Mesendoderm (in vitro differentiated cells): ENCODE data around the gene TP53RK.

Experiments
- DNase-seq: peaks from one replicate; pipeline ENCODE4 v3.0.0; 2013
- H2AK5ac ChIP-seq: 2 replicates; pipeline ENCODE4 v1.6.1; 2013; ENCODE audit warnings: low read length, inconsistent platforms
- H2BK120ac ChIP-seq: 2 replicates; pipeline ENCODE4 v1.6.1; 2013; ENCODE audit warnings: low read depth, mild to moderate bottlenecking, low read length, moderate library complexity, mixed read lengths
- H2BK15ac ChIP-seq: replicated peaks from 2 replicates; pipeline ENCODE4 v1.6.1; 2013; ENCODE audit warnings: low read depth, mild to moderate bottlenecking, moderate library complexity
- H2BK5ac ChIP-seq: 2 replicates; pipeline ENCODE4 v1.6.1; 2013; ENCODE audit warnings: low read length, inconsistent platforms
- H3K18ac ChIP-seq: 2 replicates; pipeline ENCODE4 v1.6.1; 2013; ENCODE audit warnings: mild to moderate bottlenecking, low read length, mixed read lengths
- H3K23ac ChIP-seq: one replicate; pipeline ENCODE4 v1.6.1; 2013; ENCODE audit warnings: low read length
- H3K27ac ChIP-seq: 2 replicates; pipeline ENCODE4 v1.5.1; 2013; ENCODE audit warnings: low read depth, mild to moderate bottlenecking, inconsistent platforms, low read length, moderate library complexity
- H3K27me3 ChIP-seq: 2 replicates; pipeline ENCODE4 v1.6.1; 2013; ENCODE audit warnings: low read length, control low read depth, mild to moderate bottlenecking, inconsistent platforms; ENCODE audit not compliant: insufficient read depth, poor library complexity
- H3K36me3 ChIP-seq: 2 replicates; pipeline ENCODE4 v1.6.1; 2013; ENCODE audit warnings: low read length, inconsistent platforms; ENCODE audit not compliant: control insufficient read depth, insufficient read depth
- H3K4ac ChIP-seq: one replicate; pipeline ENCODE4 v1.6.1; 2013; ENCODE audit warnings: low read depth, mild to moderate bottlenecking, low read length, moderate library complexity
- H3K4me1 ChIP-seq: 2 replicates; pipeline ENCODE4 v1.6.1; 2013; ENCODE audit warnings: low read depth, low read length, inconsistent platforms; ENCODE audit not compliant: control insufficient read depth
- H3K4me2 ChIP-seq: 2 replicates; pipeline ENCODE4 v1.6.1; 2013; ENCODE audit warnings: low read length
- H3K4me3 ChIP-seq: 2 replicates; pipeline ENCODE4 v1.5.1; 2013; ENCODE audit warnings: mild to moderate bottlenecking, low read length
- H3K56ac ChIP-seq: one replicate; pipeline ENCODE4 v1.6.1; 2013; ENCODE audit warnings: low read length
- H3K79me1 ChIP-seq: 2 replicates; pipeline ENCODE4 v1.6.1; 2013; ENCODE audit warnings: low read length, inconsistent platforms
- H3K79me2 ChIP-seq: 2 replicates; pipeline ENCODE4 v1.6.1; 2013; ENCODE audit warnings: mild to moderate bottlenecking, low read length; ENCODE audit not compliant: control insufficient read depth, insufficient read depth
- H3K9ac ChIP-seq: 2 replicates; pipeline ENCODE4 v1.6.1; 2013; ENCODE audit warnings: low read length, inconsistent platforms
- H4K5ac ChIP-seq: one replicate; pipeline ENCODE4 v1.6.1; 2013; ENCODE audit warnings: low read length
- H4K8ac ChIP-seq: one replicate; pipeline ENCODE4 v1.6.1; 2013; ENCODE audit warnings: low read depth, mild to moderate bottlenecking, control low read depth, low read length, moderate library complexity
- WGBS: extraction: QIAGEN DNeasy Blood & Tissue Kit; methylation state at CpG from one replicate; pipeline ENCODE4 v1.1.7; 2013; ENCODE audit warnings: low lambda C conversion rate, missing lambda C conversion rate; ENCODE audit not compliant: insufficient coverage; ENCODE audit errors: extremely low coverage; 5-methylcytosine and 5-hydroxymethylcytosine counted together

Gene TP53RK

DNA sequence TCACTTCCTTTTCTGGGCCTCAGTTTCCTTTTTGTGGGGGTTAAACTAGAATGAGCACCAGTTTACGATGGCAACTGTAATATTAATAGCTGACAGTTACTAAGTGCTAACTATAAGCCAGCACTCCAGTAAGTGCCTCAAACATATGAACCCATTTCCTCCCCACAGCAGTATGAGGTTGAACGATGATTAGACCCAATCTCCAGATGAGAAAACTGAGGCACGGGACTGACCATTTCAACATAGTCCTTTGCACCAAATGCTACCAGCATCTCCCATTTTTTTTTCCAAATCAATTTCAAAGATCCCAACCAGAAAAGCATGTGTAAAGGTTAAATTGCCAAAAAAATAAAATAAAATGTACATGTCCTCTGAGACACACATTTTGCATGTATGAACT lies 45.1 kb downstream of the TP53RK start:
- Histone ChIP-seq H2AK5ac (no peak overlapping the region), H3K4me1 (no peaks in the 10 kb centered on the region), H3K4ac (no peak overlapping the region), H2BK120ac (no peak overlapping the region), H3K9ac (no peak overlapping the region), H4K5ac (no peak overlapping the region), H3K36me3 (no peaks in the 10 kb centered on the region), H3K18ac (no peak overlapping the region), H2BK15ac (no peak overlapping the region), H3K27me3 (no peaks in the 10 kb centered on the region), H3K56ac (no peak overlapping the region), H3K23ac (no peak overlapping the region), H2BK5ac (no peak overlapping the region), H3K79me2 (no peaks in the 10 kb centered on the region), H4K8ac (no peak overlapping the region), H3K79me1 (no peaks in the 10 kb centered on the region), H3K4me3 (no peak overlapping the region), H3K4me2 (no peak overlapping the region), H3K27ac (no peak overlapping the region)
- DNase-seq, result no peak
- whole genome bisulfite sequencing, result no CpG with 5 or more reads among the region's 3 CpGs

DNA sequence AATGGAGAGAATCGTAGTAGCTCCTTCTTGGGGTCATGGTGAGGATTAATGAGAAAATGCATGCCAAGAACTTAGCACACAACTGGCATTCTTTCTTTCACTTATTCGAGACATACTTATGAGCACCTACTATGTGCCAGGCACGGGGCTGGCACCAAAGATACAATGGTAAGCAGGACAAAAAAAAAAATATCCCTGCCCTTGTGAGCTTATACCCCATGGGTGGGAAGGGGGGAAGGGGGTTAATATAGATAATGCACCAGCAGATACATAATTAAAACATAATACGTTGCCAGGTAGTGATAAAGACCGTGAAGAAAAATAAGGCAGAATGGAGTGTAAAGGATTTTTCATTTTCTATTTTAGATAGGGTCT lies 46.3 kb downstream of the TP53RK start:
- Histone ChIP-seq H3K4me3 (no peak overlapping the region), H2BK5ac (no peak overlapping the region)

DNA sequence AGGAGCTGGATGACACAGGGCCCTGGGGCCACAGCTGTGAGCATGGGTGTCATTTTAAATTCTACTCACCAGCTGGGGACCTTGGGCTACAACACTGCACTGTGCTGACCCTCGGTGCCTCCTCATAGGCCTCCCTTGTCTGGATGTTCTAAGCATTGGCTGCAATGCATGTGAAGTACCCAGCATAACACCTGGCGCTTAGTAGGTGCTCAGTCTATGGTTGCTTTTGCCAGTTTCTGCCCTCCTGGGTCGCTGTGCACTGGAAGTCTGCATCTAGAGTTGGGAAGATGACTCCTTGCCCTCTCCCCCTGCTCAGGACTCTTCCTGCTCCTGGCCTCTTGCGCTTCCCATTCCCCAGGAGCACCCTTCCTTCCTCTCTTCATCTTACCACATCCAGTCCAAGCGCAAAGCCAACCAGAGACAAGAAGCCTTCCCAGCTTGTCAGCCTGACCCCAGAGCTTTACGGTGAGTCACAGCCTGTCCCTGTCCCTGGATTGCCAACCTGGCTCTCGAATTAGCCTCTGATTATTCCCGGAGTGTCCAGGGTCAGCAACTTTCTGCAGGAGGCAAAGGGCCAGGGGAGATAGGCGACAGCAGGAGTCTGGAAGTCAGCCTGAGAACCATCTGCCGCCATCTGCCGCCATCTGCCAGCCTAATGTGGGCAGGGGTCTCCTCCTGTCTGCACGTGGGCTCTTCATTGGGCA lies 46.8 kb downstream of the TP53RK start:
- Histone ChIP-seq H3K4me1 (no peaks in the 10 kb centered on the region), H2BK15ac (no peak overlapping the region), H3K27ac (no peak overlapping the region), H3K9ac (no peak overlapping the region), H3K79me2 (no peaks in the 10 kb centered on the region), H3K27me3 (peaks cover 1% of the 10 kb centered on the region), H3K4me3 (no peak overlapping the region), H3K18ac (no peak overlapping the region), H2AK5ac (no peak overlapping the region), H3K23ac (no peak overlapping the region), H3K4me2 (no peak overlapping the region), H4K5ac (no peak overlapping the region), H3K56ac (no peak overlapping the region), H3K4ac (no peak overlapping the region), H2BK120ac (no peak overlapping the region), H3K36me3 (no peaks in the 10 kb centered on the region), H4K8ac (no peak overlapping the region), H2BK5ac (no peak overlapping the region), H3K79me1 (no peaks in the 10 kb centered on the region)
- DNase-seq, result no peak
- WGBS, result no CpG with 5 or more reads among the region's 12 CpGs

More for the DNA sequence above, 46.3 kb downstream of the TP53RK start:
- no peak overlapping the region for H2AK5ac ChIP-seq
- no peaks in the 10 kb centered on the region for H3K79me2 ChIP-seq
- H3K23ac ChIP-seq, result no peak overlapping the region
- no peak for DNase-seq
- no peak overlapping the region for H3K18ac ChIP-seq
- no peaks in the 10 kb centered on the region for H3K4me1 ChIP-seq
- no peak overlapping the region for H3K4ac ChIP-seq
- H3K9ac ChIP-seq, result no peak overlapping the region
- H3K4me2 ChIP-seq, result no peak overlapping the region
- H4K5ac ChIP-seq, result no peak overlapping the region
- H4K8ac ChIP-seq, result no peak overlapping the region
- no peaks in the 10 kb centered on the region for H3K36me3 ChIP-seq
- no peaks in the 10 kb centered on the region for H3K27me3 ChIP-seq
- no CpG with 5 or more reads among the region's 5 CpGs for WGBS
- no peak overlapping the region for H2BK120ac ChIP-seq
- H2BK15ac ChIP-seq, result no peak overlapping the region
- H3K56ac ChIP-seq, result no peak overlapping the region
- H3K79me1 ChIP-seq, result no peaks in the 10 kb centered on the region
- H3K27ac ChIP-seq, result no peak overlapping the region

DNA sequence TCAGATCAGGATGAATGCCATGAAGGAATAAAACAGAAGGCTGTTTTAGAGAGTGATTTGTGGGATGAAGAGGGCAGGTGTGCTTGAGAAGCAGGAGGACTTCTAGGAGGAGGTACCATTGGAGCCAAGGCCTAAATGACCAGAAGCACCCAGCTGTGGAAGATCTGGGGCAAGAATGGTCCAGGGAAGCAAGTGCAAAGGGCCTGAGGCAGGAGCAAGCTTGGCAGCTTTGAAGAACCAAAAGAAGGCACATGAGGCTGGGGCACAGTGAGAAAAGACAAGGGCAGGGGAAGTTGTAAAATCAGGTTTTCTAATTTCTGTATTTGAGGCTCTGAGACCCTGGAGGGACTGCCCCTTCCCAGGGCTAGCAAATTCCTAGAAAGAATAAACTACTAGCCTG lies 47.8 kb downstream of the TP53RK start:
- no peak overlapping the region for H3K9ac ChIP-seq
- H3K4me1 ChIP-seq, result no peaks in the 10 kb centered on the region
- H3K4me2 ChIP-seq, result no peak overlapping the region
- H2BK120ac ChIP-seq, result no peak overlapping the region
- no peak overlapping the region for H3K56ac ChIP-seq
- H3K36me3 ChIP-seq, result no peaks in the 10 kb centered on the region
- H3K4ac ChIP-seq, result no peak overlapping the region
- no peak overlapping the region for H3K23ac ChIP-seq
- H2BK5ac ChIP-seq, result no peak overlapping the region
- no peak overlapping the region for H3K27ac ChIP-seq
- no peak overlapping the region for H2AK5ac ChIP-seq
- H3K79me1 ChIP-seq, result no peaks in the 10 kb centered on the region
- no peak overlapping the region for H2BK15ac ChIP-seq
- peaks cover 2% of the 10 kb centered on the region for H3K27me3 ChIP-seq
- H4K8ac ChIP-seq, result no peak overlapping the region
- no peak overlapping the region for H3K18ac ChIP-seq
- H3K4me3 ChIP-seq, result no peak overlapping the region
- no peak overlapping the region for H4K5ac ChIP-seq
- DNase-seq, result no peak
- no peaks in the 10 kb centered on the region for H3K79me2 ChIP-seq

DNA sequence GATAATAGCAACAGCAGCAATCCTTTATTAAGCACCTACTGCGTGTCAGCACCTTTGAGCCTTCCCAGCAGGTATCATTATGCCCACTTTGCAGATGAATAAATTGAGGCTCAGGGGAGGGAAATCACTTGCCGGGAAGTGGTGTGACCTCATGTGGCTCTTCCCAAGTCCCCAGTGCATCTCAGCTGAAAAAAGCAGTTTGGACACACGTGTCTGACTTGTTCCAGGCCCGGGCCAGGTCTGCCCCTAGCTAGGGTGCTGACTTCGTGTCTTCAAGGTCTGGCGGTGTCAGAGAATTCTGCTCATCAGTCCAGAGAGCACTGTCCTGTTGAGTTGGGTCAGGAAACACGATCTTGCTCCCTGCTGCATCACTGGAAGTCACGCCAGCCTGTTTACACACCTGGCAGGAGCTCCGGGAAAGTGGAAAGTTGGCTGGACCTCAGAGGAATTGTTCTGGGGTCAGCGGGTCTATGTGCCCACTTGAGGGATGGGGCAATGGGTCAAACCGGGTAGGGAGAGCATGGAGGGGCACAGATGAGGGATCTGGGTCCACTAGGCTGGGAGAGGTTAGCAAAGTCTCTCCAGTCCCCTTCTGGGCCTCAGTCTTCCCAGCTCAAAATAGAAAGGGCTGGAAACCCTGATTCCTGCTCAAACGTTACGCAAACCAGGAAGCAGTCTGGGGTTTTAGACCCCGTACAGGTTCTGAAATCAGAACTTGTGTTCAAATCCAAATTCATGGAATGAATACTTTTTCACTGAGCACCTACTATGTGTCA lies 48.5 kb downstream of the TP53RK start:
- Histone ChIP-seq H3K4me2 (no peak overlapping the region), H3K23ac (no peak overlapping the region), H3K79me2 (no peaks in the 10 kb centered on the region), H3K4me3 (no peak overlapping the region), H3K18ac (no peak overlapping the region), H4K8ac (no peak overlapping the region), H4K5ac (no peak overlapping the region), H2BK15ac (no peak overlapping the region), H2BK120ac (no peak overlapping the region), H3K4me1 (no peaks in the 10 kb centered on the region), H3K36me3 (no peaks in the 10 kb centered on the region), H3K9ac (no peak overlapping the region), H3K27ac (no peak overlapping the region), H3K4ac (no peak overlapping the region), H3K79me1 (no peaks in the 10 kb centered on the region), H3K27me3 (peaks cover 2% of the 10 kb centered on the region), H3K56ac (no peak overlapping the region), H2BK5ac (no peak overlapping the region), H2AK5ac (no peak overlapping the region)
- WGBS, result no CpG with 5 or more reads among the region's 14 CpGs
- DNase-seq, result no peak
